ENCODE results near the gene AHNAK2.

DNA sequence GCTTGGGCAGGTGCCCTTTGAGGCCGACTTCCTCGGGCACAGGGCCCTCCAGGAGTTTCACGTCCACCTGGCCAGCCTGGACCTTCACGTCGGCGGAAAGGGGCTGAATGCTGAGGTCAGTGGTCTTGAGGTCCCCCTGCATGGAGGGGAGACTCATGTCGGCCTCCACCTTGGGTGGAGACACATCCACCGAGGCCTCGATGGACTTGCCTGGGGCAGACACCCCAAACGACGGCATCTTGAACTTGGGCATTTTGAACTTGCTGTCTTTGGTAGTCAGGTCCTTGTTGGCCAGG, 29.5 kb downstream of the AHNAK2 start:
- TF ChIP-seq, protein P1, sequence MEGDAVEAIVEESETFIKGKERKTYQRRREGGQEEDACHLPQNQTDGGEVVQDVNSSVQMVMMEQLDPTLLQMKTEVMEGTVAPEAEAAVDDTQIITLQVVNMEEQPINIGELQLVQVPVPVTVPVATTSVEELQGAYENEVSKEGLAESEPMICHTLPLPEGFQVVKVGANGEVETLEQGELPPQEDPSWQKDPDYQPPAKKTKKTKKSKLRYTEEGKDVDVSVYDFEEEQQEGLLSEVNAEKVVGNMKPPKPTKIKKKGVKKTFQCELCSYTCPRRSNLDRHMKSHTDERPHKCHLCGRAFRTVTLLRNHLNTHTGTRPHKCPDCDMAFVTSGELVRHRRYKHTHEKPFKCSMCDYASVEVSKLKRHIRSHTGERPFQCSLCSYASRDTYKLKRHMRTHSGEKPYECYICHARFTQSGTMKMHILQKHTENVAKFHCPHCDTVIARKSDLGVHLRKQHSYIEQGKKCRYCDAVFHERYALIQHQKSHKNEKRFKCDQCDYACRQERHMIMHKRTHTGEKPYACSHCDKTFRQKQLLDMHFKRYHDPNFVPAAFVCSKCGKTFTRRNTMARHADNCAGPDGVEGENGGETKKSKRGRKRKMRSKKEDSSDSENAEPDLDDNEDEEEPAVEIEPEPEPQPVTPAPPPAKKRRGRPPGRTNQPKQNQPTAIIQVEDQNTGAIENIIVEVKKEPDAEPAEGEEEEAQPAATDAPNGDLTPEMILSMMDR (IDR thresholded peaks at IDR 0.05), result no peak
- TF ChIP-seq POLR2AphosphoS5 (IDR thresholded peaks at IDR 0.05; ENCODE audit: low read depth, low read length) (no peak), TCF7L2 (IDR thresholded peaks at IDR 0.05; ENCODE audit: low read depth, low read length) (no peak), SIN3A (IDR thresholded peaks at IDR 0.05; ENCODE audit: borderline replicate concordance, insufficient read depth, low read depth, low read length) (no peak)
- TF ChIP-seq, protein P2, sequence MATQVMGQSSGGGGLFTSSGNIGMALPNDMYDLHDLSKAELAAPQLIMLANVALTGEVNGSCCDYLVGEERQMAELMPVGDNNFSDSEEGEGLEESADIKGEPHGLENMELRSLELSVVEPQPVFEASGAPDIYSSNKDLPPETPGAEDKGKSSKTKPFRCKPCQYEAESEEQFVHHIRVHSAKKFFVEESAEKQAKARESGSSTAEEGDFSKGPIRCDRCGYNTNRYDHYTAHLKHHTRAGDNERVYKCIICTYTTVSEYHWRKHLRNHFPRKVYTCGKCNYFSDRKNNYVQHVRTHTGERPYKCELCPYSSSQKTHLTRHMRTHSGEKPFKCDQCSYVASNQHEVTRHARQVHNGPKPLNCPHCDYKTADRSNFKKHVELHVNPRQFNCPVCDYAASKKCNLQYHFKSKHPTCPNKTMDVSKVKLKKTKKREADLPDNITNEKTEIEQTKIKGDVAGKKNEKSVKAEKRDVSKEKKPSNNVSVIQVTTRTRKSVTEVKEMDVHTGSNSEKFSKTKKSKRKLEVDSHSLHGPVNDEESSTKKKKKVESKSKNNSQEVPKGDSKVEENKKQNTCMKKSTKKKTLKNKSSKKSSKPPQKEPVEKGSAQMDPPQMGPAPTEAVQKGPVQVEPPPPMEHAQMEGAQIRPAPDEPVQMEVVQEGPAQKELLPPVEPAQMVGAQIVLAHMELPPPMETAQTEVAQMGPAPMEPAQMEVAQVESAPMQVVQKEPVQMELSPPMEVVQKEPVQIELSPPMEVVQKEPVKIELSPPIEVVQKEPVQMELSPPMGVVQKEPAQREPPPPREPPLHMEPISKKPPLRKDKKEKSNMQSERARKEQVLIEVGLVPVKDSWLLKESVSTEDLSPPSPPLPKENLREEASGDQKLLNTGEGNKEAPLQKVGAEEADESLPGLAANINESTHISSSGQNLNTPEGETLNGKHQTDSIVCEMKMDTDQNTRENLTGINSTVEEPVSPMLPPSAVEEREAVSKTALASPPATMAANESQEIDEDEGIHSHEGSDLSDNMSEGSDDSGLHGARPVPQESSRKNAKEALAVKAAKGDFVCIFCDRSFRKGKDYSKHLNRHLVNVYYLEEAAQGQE (IDR thresholded peaks at IDR 0.05; ENCODE audit: insufficient read depth in 1 of 2, low read depth in 2 of 2, low read length in 1 of 2), result no peak
